Activated CD4-positive, alpha-beta T cell treated with anti-CD3 and anti-CD28 coated beads for 36 hours (primary cell): ENCODE measurements around the gene RORB. TPM values are rescaled to one million over a fixed set of nuclear protein-coding genes. Genes with fewer than 3 reads are reported as not detected.

Experiments used
- ATAC-seq: fragments of 200-7000 bp; cut with Tn5 transposase; one replicate; pipeline ENCODE4 v1.10.0; 2021; ENCODE audit warnings: mild to moderate bottlenecking, moderate library complexity
- CTCF ChIA-PET: fragments of 350-600 bp; sonication (Branson Sonifier 250); formaldehyde crosslinking; loops from one replicate; lab custom pipeline; 2021; ENCODE audit warnings: antibody characterized with exemption; lab: Charles Lee
- POLR2A ChIA-PET: fragments of 350-600 bp; sonication (Branson Sonifier 250); formaldehyde crosslinking; loops from one replicate; lab custom pipeline; 2021; ENCODE audit warnings: antibody characterized with exemption, inconsistent platforms; lab: Charles Lee
- DNase-seq: peaks from one replicate; pipeline ENCODE4 v3.0.0-alpha.2; 2020
- H3K27ac Mint-ChIP-seq: one replicate; pipeline ENCODE4 v1.8.0; 2021; ENCODE audit warnings: mixed read lengths
- H3K27me3 Mint-ChIP-seq: one replicate; pipeline ENCODE4 v1.8.0; 2021; ENCODE audit warnings: mixed read lengths
- H3K36me3 Mint-ChIP-seq: one replicate; pipeline ENCODE4 v1.8.0; 2021; ENCODE audit warnings: low read depth, mixed read lengths
- H3K4me1 Mint-ChIP-seq: one replicate; pipeline ENCODE4 v1.8.0; 2021; ENCODE audit warnings: mixed read lengths
- H3K4me3 Mint-ChIP-seq: one replicate; pipeline ENCODE4 v1.8.0; 2021; ENCODE audit warnings: mild to moderate bottlenecking, moderate library complexity, mixed read lengths
- H3K9me3 Mint-ChIP-seq: one replicate; pipeline ENCODE4 v1.8.0; 2021; ENCODE audit warnings: low read depth, mixed read lengths
- intact Hi-C, 2 experiments: fragments of 100-400 bp; cut with DNase I in 1 of 2; cut with micrococcal nuclease in 1 of 2; formaldehyde crosslinking; loops; one replicate each; pipeline versions ENCODE4 v1.14.2 to v1.15.1; 2022 to 2024; cut with DNase I, micrococcal nuclease
- total RNA-seq, 2 experiments: library from RNA; stranded (reverse); gene quantifications; one replicate each; pipeline ENCODE4 v1.2.3, GENCODE V29; 2021

RORB gene
- total RNA-seq, 2 experiments from 2014 or later = 0.05 TPM; not detected in 1

GRCh38 chr9:74598874-74599273 is 101.7 kb downstream of the RORB start:
- CTCF ChIA-PET = no interaction called here
- Mint-ChIP-seq H3K27me3 (peaks cover 2% of the 10 kb centered on the region), H3K27ac (no peak overlapping the region), H3K4me3 (no peak overlapping the region), H3K4me1 (no peaks in the 10 kb centered on the region), H3K36me3 (no peaks in the 10 kb centered on the region), H3K9me3 (no peaks in the 10 kb centered on the region)
- DNase-seq = no peak
- intact Hi-C loops = no loop called here
- no peak for ATAC-seq
- POLR2A ChIA-PET = no interaction called here

- no peak for DNase-seq
- CTCF ChIA-PET = interaction anchor here (0.7 kb wide), 1 partner anchor 8 kb away, joined by 3 read pairs; no protein-coding TSS in a partner anchor
- Mint-ChIP-seq H3K36me3 (no peaks in the 10 kb centered on the region), H3K27ac (no peak overlapping the region), H3K4me3 (no peak overlapping the region), H3K27me3 (peaks cover 10% of the 10 kb centered on the region), H3K4me1 (no peaks in the 10 kb centered on the region), H3K9me3 (no peaks in the 10 kb centered on the region)
- POLR2A ChIA-PET = no interaction called here
- intact Hi-C loops = no loop called here
- no peak for ATAC-seq
These were observed 112.7 kb downstream of the RORB start for GRCh38 chr9:74609671-74610405.

- no peak overlapping the region for H3K27ac Mint-ChIP-seq
- H3K9me3 Mint-ChIP-seq = no peaks in the 10 kb centered on the region
- H3K4me3 Mint-ChIP-seq = no peak overlapping the region
- POLR2A ChIA-PET = no interaction called here
- no peak for ATAC-seq
- H3K36me3 Mint-ChIP-seq = no peaks in the 10 kb centered on the region
- H3K4me1 Mint-ChIP-seq = no peaks in the 10 kb centered on the region
- peaks cover 12% of the 10 kb centered on the region for H3K27me3 Mint-ChIP-seq
- CTCF ChIA-PET = no interaction called here
- intact Hi-C loops = no loop called here
- DNase-seq = no peak
These were observed 113.5 kb downstream of the RORB start for GRCh38 chr9:74610523-74611061.

- no peak overlapping the region for H3K4me3 Mint-ChIP-seq
- H3K36me3 Mint-ChIP-seq = no peaks in the 10 kb centered on the region
- no peaks in the 10 kb centered on the region for H3K9me3 Mint-ChIP-seq
- no peak overlapping the region for H3K27ac Mint-ChIP-seq
- H3K27me3 Mint-ChIP-seq = peaks cover 9% of the 10 kb centered on the region
- DNase-seq = no peak
- CTCF ChIA-PET = no interaction called here
- no peak for ATAC-seq
- POLR2A ChIA-PET = no interaction called here
- intact Hi-C loops = no loop called here
- H3K4me1 Mint-ChIP-seq = no peaks in the 10 kb centered on the region
These were observed 133.1 kb downstream of the RORB start for GRCh38 chr9:74630228-74630627.

GRCh38 chr9:74639112-74639511 is 142.0 kb downstream of the RORB start:
- Mint-ChIP-seq H3K27me3 (peaks cover 5% of the 10 kb centered on the region), H3K9me3 (no peaks in the 10 kb centered on the region), H3K4me3 (no peak overlapping the region), H3K36me3 (no peaks in the 10 kb centered on the region), H3K27ac (no peak overlapping the region), H3K4me1 (no peaks in the 10 kb centered on the region)
- intact Hi-C loops = no loop called here
- no peak for ATAC-seq
- no peak for DNase-seq
- CTCF ChIA-PET = interaction anchor here (0.9 kb wide), 1 partner anchor 12 kb away, joined by 3 read pairs; no protein-coding TSS in a partner anchor
- POLR2A ChIA-PET = no interaction called here

DNA sequence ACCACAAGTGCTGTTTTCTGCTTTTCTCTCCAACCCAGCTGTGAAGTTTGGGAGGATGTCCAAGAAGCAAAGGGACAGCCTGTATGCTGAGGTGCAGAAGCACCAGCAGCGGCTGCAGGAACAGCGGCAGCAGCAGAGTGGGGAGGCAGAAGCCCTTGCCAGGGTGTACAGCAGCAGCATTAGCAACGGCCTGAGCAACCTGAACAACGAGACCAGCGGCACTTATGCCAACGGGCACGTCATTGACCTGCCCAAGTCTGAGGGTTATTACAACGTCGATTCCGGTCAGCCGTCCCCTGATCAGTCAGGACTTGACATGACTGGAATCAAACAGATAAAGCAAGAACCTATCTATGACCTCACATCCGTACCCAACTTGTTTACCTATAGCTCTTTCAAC is 145.2 kb downstream of the RORB start:
- H3K27me3 Mint-ChIP-seq = peaks cover 7% of the 10 kb centered on the region
- H3K4me1 Mint-ChIP-seq = no peaks in the 10 kb centered on the region
- CTCF ChIA-PET = no interaction called here
- H3K36me3 Mint-ChIP-seq = no peaks in the 10 kb centered on the region
- POLR2A ChIA-PET = no interaction called here
- no peak overlapping the region for H3K27ac Mint-ChIP-seq
- intact Hi-C loops = loop anchor here in 1 of 2 experiments (10.0 kb wide), 1 partner anchor 958 kb away; no protein-coding TSS in a partner anchor
- H3K4me3 Mint-ChIP-seq = no peak overlapping the region
- DNase-seq (no peak), ATAC-seq (no peak)
- no peaks in the 10 kb centered on the region for H3K9me3 Mint-ChIP-seq

GRCh38 chr9:74643303-74643923 is 146.3 kb downstream of the RORB start:
- no peaks in the 10 kb centered on the region for H3K4me1 Mint-ChIP-seq
- H3K36me3 Mint-ChIP-seq = no peaks in the 10 kb centered on the region
- CTCF ChIA-PET = interaction anchor here (1.3 kb wide), 1 partner anchor 71 kb away, joined by 3 read pairs; no protein-coding TSS in a partner anchor
- ATAC-seq (no peak), DNase-seq (no peak)
- no peaks in the 10 kb centered on the region for H3K9me3 Mint-ChIP-seq
- POLR2A ChIA-PET = interaction anchor here (0.6 kb wide), 1 partner anchor 45 kb away, joined by 3 read pairs; no protein-coding TSS in a partner anchor
- peaks cover 2% of the 10 kb centered on the region for H3K27me3 Mint-ChIP-seq
- intact Hi-C loops = loop anchor here in 1 of 2 experiments (10.0 kb wide), 1 partner anchor 959 kb away; no protein-coding TSS in a partner anchor
- no peak overlapping the region for H3K4me3 Mint-ChIP-seq
- no peak overlapping the region for H3K27ac Mint-ChIP-seq

DNA sequence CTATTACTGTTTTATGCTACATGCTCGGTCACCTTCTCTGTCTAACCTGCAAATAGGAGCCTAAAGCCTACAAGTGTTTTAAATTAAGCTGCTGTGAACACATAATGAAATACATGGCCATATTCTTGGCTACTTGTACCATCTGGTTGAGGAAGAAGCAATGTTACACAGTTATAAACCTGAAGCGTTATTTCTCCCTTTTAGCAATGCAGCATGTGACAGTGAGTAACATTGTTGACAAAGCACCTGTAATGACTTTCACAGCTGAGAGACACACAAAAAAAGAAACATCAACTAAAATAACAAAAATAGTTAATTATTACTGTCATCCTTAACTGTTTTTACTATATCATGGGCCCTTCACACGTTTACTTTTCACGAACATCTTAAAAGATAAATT is 146.9 kb downstream of the RORB start:
- POLR2A ChIA-PET = interaction anchor here (0.6 kb wide), 1 partner anchor 46 kb away, joined by 3 read pairs; no protein-coding TSS in a partner anchor
- no peaks in the 10 kb centered on the region for H3K9me3 Mint-ChIP-seq
- ATAC-seq (no peak), DNase-seq (no peak)
- H3K4me3 Mint-ChIP-seq = no peak overlapping the region
- CTCF ChIA-PET = interaction anchor here (1.3 kb wide), 1 partner anchor 72 kb away, joined by 3 read pairs; no protein-coding TSS in a partner anchor
- H3K4me1 Mint-ChIP-seq = no peaks in the 10 kb centered on the region
- intact Hi-C loops = loop anchor here in 1 of 2 experiments (10.0 kb wide), 1 partner anchor 959 kb away; no protein-coding TSS in a partner anchor
- no peaks in the 10 kb centered on the region for H3K36me3 Mint-ChIP-seq
- H3K27me3 Mint-ChIP-seq = peaks cover 2% of the 10 kb centered on the region
- H3K27ac Mint-ChIP-seq = no peak overlapping the region

GRCh38 chr9:74645007-74645639 is 148.0 kb downstream of the RORB start:
- Mint-ChIP-seq H3K27ac (no peak overlapping the region), H3K36me3 (no peaks in the 10 kb centered on the region), H3K4me3 (no peak overlapping the region), H3K4me1 (no peaks in the 10 kb centered on the region), H3K27me3 (peaks cover 2% of the 10 kb centered on the region), H3K9me3 (no peaks in the 10 kb centered on the region)
- intact Hi-C loops = loop anchor here in 1 of 2 experiments (1.0 to 10.0 kb wide), 2 partner anchors 960 to 1445 kb away; no protein-coding TSS in a partner anchor
- ChIA-PET CTCF (no interaction called here), POLR2A (no interaction called here)
- no peak for DNase-seq
- ATAC-seq = no peak

- Mint-ChIP-seq H3K27me3 (peaks cover 2% of the 10 kb centered on the region), H3K36me3 (no peaks in the 10 kb centered on the region), H3K9me3 (peaks cover 1% of the 10 kb centered on the region), H3K4me1 (no peaks in the 10 kb centered on the region), H3K27ac (no peak overlapping the region), H3K4me3 (no peak overlapping the region)
- intact Hi-C loops = no loop called here
- ChIA-PET CTCF (no interaction called here), POLR2A (no interaction called here)
- no peak for ATAC-seq
- no peak for DNase-seq
These were observed 156.4 kb downstream of the RORB start for GRCh38 chr9:74653410-74654080.

- Mint-ChIP-seq H3K27ac (no peak overlapping the region), H3K9me3 (no peaks in the 10 kb centered on the region), H3K27me3 (no peaks in the 10 kb centered on the region), H3K4me1 (no peaks in the 10 kb centered on the region), H3K4me3 (no peak overlapping the region), H3K36me3 (no peaks in the 10 kb centered on the region)
- intact Hi-C loops = no loop called here
- ATAC-seq = no peak
- no peak for DNase-seq
- ChIA-PET CTCF (interaction anchor here (0.6 kb wide), 1 partner anchor 368 kb away, joined by 3 read pairs; no protein-coding TSS in a partner anchor), POLR2A (interaction anchor here (0.7 kb wide), 1 partner anchor 401 kb away, joined by 5 read pairs; no protein-coding TSS in a partner anchor)
These were observed 165.5 kb downstream of the RORB start for GRCh38 chr9:74662674-74663073.
